GM18499 (cell line): ENCODE data around the gene CLIC1.

Experiments
- ATAC-seq: cut with Tn5 transposase; IDR thresholded peaks from one replicate; pipeline ENCODE4 v1.9.1; 2021; ENCODE audit warnings: moderate number of reproducible peaks; ENCODE audit not compliant: insufficient read depth, unreplicated experiment

The CLIC1 gene

GRCh38 chr6:31769684-31770371, 33.5 kb upstream of the CLIC1 start:
- ATAC-seq, result no peak

GRCh38 chr6:31768363-31769257, 32.3 kb upstream of the CLIC1 start:
- no peak for ATAC-seq

- no peak for ATAC-seq
Observed at GRCh38 chr6:31767096-31767645, 30.8 kb upstream of the CLIC1 start.

GRCh38 chr6:31765910-31766794, 29.8 kb upstream of the CLIC1 start:
- no peak for ATAC-seq

GRCh38 chr6:31765559-31765909, 29.2 kb upstream of the CLIC1 start:
- ATAC-seq, result no peak

- ATAC-seq, result no peak
Observed at GRCh38 chr6:31764198-31764597, 27.9 kb upstream of the CLIC1 start.

GRCh38 chr6:31763619-31763940, 27.2 kb upstream of the CLIC1 start:
- ATAC-seq, result no peak

- no peak for ATAC-seq
Observed at GRCh38 chr6:31762878-31763618, 26.7 kb upstream of the CLIC1 start.

GRCh38 chr6:31762356-31762755, 26.0 kb upstream of the CLIC1 start, which contains the start of gene SAPCD1:
TSS of gene SAPCD1 (plus strand) at chr6:31762656. CDS start at chr6:31763055, 399 bp downstream.
- ATAC-seq, result no peak

- no peak for ATAC-seq
Observed at GRCh38 chr6:31761343-31761742, 25.0 kb upstream of the CLIC1 start.

- ATAC-seq, result no peak
Observed at GRCh38 chr6:31760790-31761189, 24.5 kb upstream of the CLIC1 start.

- no peak for ATAC-seq
Observed at GRCh38 chr6:31758281-31758680, 22.0 kb upstream of the CLIC1 start.

GRCh38 chr6:31752739-31753319, 16.5 kb upstream of the CLIC1 start:
- no peak for ATAC-seq

GRCh38 chr6:31750411-31751022, 14.2 kb upstream of the CLIC1 start:
- ATAC-seq, result no peak

- ATAC-seq, result no peak
Observed at GRCh38 chr6:31749301-31750036, 13.1 kb upstream of the CLIC1 start.

- no peak for ATAC-seq
Observed at GRCh38 chr6:31744422-31744821, 8.1 kb upstream of the CLIC1 start.

GRCh38 chr6:31742894-31743293, 6.6 kb upstream of the CLIC1 start:
- ATAC-seq, result no peak

GRCh38 chr6:31741815-31742214, 5.5 kb upstream of the CLIC1 start:
- no peak for ATAC-seq
